Gastroesophageal sphincter (tissue), 4 donors: ENCODE data around the gene TEKT3. TPM values are rescaled to one million over a fixed set of nuclear protein-coding genes. Genes with fewer than 3 reads are reported as not detected.

Source experiments
- ATAC-seq: fragments of 150-250 bp; one replicate; pipeline ENCODE4 v1.9.1; 2016; ENCODE audit warnings: mild to moderate bottlenecking, moderate library complexity
- H3K27ac ChIP-seq, 4 donors: fragments of 200-600 bp; sonication (generic) in 3 of 4; 1 replicate in 3 of 4; 2 replicates in 1 of 4; pipeline ENCODE4 v1.5.1; 2016 to 2019
- H3K27me3 ChIP-seq: fragments of 200-600 bp; sonication (generic); one replicate; pipeline ENCODE4 v1.5.1; 2019
- H3K36me3 ChIP-seq, 2 donors: fragments of 200-600 bp; sonication (generic); one replicate each; pipeline ENCODE4 v1.5.1; 2019; ENCODE audit warnings: control low read depth in 1 of 2
- H3K4me1 ChIP-seq, 3 donors: fragments of 200-600 bp; sonication (generic); 1 replicate in 2 of 3; 2 replicates in 1 of 3; pipeline ENCODE4 v1.5.1; 2016 to 2019; ENCODE audit warnings: control low read depth in 2 of 3
- H3K4me3 ChIP-seq, 2 donors: fragments of 200-600 bp; sonication (generic); one replicate each; pipeline ENCODE4 v1.5.1; 2019; ENCODE audit warnings: mild to moderate bottlenecking in 1 of 2, moderate library complexity in 1 of 2
- H3K9me3 ChIP-seq, 3 donors: fragments of 200-600 bp; sonication (generic); one replicate each; pipeline ENCODE4 v1.5.1; 2017 to 2019; ENCODE audit warnings: control low read depth in 2 of 3
- EP300 ChIP-seq: sonication (generic); formaldehyde crosslinking; IDR thresholded peaks from one replicate; pipeline ENCODE4 v1.6.1; 2017; ENCODE audit warnings: antibody characterized with exemption, mild to moderate bottlenecking
- POLR2A ChIP-seq, 2 donors: fragments of 450-650 bp; IDR thresholded peaks; one replicate each; pipeline ENCODE4 v1.6.1; 2017; ENCODE audit warnings: antibody characterized with exemption in 2 of 2, mild to moderate bottlenecking in 2 of 2, moderate library complexity in 1 of 2
- POLR2AphosphoS5 ChIP-seq: sonication (generic); formaldehyde crosslinking; IDR thresholded peaks from one replicate; pipeline ENCODE4 v1.6.1; 2017; ENCODE audit warnings: antibody characterized with exemption
- WGBS, 2 donors: methylation state at CpG; one replicate each; pipeline ENCODE4 v1.1.5; 2018; ENCODE audit warnings: low coverage in 1 of 2; 5-methylcytosine and 5-hydroxymethylcytosine counted together
- total RNA-seq, 4 donors: library from RNA; depleted of rRNA; stranded (reverse); fragments of >200 nt; gene quantifications; one replicate each; pipeline ENCODE4 v1.1.0, GENCODE V29; 2016
- TF ChIP-seq, protein P1 (sequence below), 4 experiments: fragments of 200-600 bp in 2 of 4; fragments of 450-650 bp in 2 of 4; sonication (generic) in 1 of 4; IDR thresholded peaks; one replicate each; pipeline ENCODE4 v1.5.1; 2017 to 2019; ENCODE audit warnings: antibody characterized with exemption in 4 of 4, mild to moderate bottlenecking in 2 of 4, moderate library complexity in 2 of 4

Gene TEKT3
- total RNA-seq, 4 donors from 2014 or later, result 2.6 TPM; not detected in 3

DNA sequence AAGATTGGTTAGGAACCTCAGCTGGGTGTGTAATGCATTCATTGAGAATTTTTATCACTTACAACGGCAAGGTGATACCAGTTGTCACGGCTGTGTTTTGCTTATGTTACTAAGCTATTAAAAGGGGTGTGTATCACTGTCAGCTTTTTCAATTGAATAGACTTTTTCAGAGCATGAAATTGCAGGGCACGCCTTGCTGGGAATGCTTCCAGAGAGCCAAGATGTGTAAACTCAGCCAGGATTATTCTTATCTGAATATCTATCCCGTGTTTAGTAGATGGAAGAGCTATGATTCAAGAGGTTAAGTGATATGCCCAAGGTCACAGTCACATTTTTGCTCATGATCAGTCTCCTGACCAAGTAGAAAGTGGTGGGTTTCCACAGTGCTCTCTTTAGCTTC, 6.6 kb upstream of the TEKT3 start:
- Histone ChIP-seq H3K4me3 (no peak overlapping the region), H3K27me3 (peaks cover 11% of the 10 kb centered on the region), H3K36me3 (no peaks in the 10 kb centered on the region), H3K4me1 (peaks cover 3 to 35% (median 11%) of the 10 kb centered on the region in 3 donors), H3K27ac (no peak overlapping the region), H3K9me3 (no peaks in the 10 kb centered on the region)
- 19 to 26% methylated on average over 3 to 4 of the region's 4 CpGs for WGBS, 2 donors
- no peak for ATAC-seq
- TF ChIP-seq POLR2A (IDR thresholded peaks at IDR 0.05) (no peak), POLR2AphosphoS5 (no peak), EP300 (no peak)
- TF ChIP-seq, protein P1, sequence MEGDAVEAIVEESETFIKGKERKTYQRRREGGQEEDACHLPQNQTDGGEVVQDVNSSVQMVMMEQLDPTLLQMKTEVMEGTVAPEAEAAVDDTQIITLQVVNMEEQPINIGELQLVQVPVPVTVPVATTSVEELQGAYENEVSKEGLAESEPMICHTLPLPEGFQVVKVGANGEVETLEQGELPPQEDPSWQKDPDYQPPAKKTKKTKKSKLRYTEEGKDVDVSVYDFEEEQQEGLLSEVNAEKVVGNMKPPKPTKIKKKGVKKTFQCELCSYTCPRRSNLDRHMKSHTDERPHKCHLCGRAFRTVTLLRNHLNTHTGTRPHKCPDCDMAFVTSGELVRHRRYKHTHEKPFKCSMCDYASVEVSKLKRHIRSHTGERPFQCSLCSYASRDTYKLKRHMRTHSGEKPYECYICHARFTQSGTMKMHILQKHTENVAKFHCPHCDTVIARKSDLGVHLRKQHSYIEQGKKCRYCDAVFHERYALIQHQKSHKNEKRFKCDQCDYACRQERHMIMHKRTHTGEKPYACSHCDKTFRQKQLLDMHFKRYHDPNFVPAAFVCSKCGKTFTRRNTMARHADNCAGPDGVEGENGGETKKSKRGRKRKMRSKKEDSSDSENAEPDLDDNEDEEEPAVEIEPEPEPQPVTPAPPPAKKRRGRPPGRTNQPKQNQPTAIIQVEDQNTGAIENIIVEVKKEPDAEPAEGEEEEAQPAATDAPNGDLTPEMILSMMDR (IDR thresholded peaks at IDR 0.05), result no peak

DNA sequence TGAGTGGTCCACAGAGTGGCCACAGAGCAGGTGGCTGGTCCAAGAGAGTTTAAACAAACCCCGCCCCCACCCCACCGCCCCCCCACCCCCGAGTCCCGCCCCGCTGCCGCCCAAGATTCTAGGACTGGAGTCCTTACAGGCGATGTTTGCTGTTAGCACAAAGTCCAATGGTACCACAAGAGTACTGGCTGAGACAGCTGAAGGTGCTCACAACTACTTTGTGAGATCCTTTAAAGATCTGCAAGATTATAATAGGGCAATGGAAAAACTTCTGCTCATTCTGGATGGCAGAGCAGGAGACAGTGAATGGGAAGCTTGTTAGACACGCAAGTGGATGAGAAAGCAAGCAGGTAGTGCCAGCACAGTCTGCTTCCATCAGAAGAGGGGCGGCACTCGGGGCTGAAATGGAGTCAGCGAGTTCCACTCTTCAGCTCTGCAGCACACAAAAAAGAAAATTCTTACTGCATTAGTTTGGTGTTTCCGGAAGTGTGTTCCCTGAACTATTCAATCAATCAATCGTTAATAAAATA, 4.7 kb upstream of the TEKT3 start:
- peaks cover 19% of the 10 kb centered on the region for H3K27me3 ChIP-seq
- peaks cover 0 to 26% (median 4%) of the 10 kb centered on the region in 3 donors for H3K4me1 ChIP-seq
- ATAC-seq, result no peak
- 77 to 78% methylated on average over 6 of the region's 13 CpGs for WGBS, 2 donors
- H3K36me3 ChIP-seq, result no peaks in the 10 kb centered on the region
- H3K27ac ChIP-seq, result no peak overlapping the region
- no peak for TF ChIP-seq POLR2AphosphoS5
- no peak for TF ChIP-seq POLR2A (IDR thresholded peaks at IDR 0.05)
- no peak for TF ChIP-seq EP300
- TF ChIP-seq, protein P1 (IDR thresholded peaks at IDR 0.05), result no peak
- H3K9me3 ChIP-seq, result no peaks in the 10 kb centered on the region
- no peak overlapping the region for H3K4me3 ChIP-seq

DNA sequence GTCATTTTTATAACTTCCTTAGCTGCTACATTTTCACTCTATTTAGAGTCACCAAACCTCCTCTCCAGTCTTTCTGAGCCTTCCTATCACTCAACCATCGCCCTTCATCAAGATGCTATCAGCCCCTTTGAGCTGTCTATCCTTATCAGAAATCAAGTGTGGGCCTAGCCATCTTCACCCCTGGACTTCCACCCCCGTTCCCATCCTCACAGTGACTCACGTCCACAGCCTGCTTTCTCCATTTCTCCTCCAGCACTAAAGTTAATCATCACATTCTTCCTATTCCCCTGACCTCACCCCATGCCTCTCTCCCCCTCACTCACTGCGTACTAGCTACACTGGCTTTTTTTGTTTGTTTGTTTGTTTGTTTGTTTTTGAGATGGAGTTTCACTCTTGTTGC, 2.4 kb upstream of the TEKT3 start:
- peaks cover 24% of the 10 kb centered on the region for H3K27me3 ChIP-seq
- no peak overlapping the region for H3K27ac ChIP-seq
- no peaks in the 10 kb centered on the region for H3K36me3 ChIP-seq
- no peaks in the 10 kb centered on the region for H3K9me3 ChIP-seq
- peaks cover 0 to 24% (median 3%) of the 10 kb centered on the region in 3 donors for H3K4me1 ChIP-seq
- no peak overlapping the region for H3K4me3 ChIP-seq
- no peak for ATAC-seq
- WGBS, 2 donors, result 78 to 94% methylated on average over 3 to 4 of the region's 4 CpGs
- TF ChIP-seq POLR2A (IDR thresholded peaks at IDR 0.05), result no peak
- no peak for TF ChIP-seq EP300

DNA sequence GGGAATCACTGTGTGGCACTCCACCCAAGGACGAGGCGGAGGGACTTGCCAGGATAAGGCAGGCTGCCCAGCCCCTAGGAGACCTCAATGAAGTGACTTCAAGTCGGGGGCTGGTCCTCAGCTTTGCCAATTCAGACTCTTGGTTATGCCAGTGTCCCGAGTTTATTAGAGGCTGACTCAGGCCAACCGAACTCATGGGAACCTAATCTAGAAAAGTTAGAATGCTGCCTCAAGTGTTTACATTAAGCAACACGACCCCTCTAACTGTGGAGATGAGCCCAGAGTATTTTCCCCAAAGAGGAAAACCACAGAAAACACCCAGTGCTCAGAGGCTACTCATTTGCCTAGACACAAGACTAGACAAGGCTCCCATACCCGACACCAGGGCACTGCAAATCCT, 1.1 kb upstream of the TEKT3 start:
- Histone ChIP-seq H3K4me1 (peaks cover 0 to 14% (median 0%) of the 10 kb centered on the region in 3 donors), H3K9me3 (peaks cover 0 to 6% (median 0%) of the 10 kb centered on the region in 3 donors), H3K27ac (no peak overlapping the region), H3K36me3 (no peaks in the 10 kb centered on the region), H3K27me3 (peaks cover 24% of the 10 kb centered on the region), H3K4me3 (no peak overlapping the region)
- WGBS, 2 donors, result 71 to 100% methylated on average over 2 to 3 of the region's 7 CpGs
- no peak for ATAC-seq
- TF ChIP-seq POLR2AphosphoS5, result no peak
- no peak for TF ChIP-seq POLR2A (IDR thresholded peaks at IDR 0.05)
- TF ChIP-seq, protein P1 (IDR thresholded peaks at IDR 0.05), result no peak

DNA sequence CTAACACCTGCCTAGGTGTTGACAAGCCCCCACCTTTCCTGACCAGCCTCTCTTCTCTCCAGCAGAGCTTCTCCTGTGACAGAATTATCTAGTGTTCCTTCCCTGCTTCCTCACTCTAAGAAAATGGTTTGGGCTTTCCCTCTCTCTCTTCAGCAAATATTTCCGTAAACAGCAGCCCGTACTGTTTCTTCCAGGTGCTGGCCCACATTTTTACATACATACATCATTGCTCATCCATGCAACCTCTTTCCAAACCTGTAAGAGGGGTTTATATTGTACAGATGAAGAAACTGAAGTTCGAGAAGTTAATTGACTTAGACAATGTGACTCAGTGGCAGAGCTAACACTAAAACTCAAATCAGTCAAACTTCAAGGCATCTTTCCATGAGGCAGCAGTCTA, 569 bp upstream of the TEKT3 start:
- Histone ChIP-seq H3K27me3 (peaks cover 24% of the 10 kb centered on the region), H3K36me3 (no peaks in the 10 kb centered on the region), H3K27ac (no peak overlapping the region), H3K9me3 (peaks cover 0 to 7% (median 0%) of the 10 kb centered on the region in 3 donors), H3K4me3 (peak overlapping the region; percentile 51 to 52), H3K4me1 (peaks cover 0 to 14% (median 0%) of the 10 kb centered on the region in 3 donors)
- no peak for ATAC-seq
- WGBS, 2 donors, result 23 to 67% methylated on average over 2 to 3 of the region's 3 CpGs
- TF ChIP-seq POLR2A (IDR thresholded peaks at IDR 0.05), result no peak
- no peak for TF ChIP-seq POLR2AphosphoS5
- TF ChIP-seq, protein P1 (IDR thresholded peaks at IDR 0.05), result no peak
- TF ChIP-seq EP300, result no peak
